ENCODE data around the gene ZNF841.

DNA sequence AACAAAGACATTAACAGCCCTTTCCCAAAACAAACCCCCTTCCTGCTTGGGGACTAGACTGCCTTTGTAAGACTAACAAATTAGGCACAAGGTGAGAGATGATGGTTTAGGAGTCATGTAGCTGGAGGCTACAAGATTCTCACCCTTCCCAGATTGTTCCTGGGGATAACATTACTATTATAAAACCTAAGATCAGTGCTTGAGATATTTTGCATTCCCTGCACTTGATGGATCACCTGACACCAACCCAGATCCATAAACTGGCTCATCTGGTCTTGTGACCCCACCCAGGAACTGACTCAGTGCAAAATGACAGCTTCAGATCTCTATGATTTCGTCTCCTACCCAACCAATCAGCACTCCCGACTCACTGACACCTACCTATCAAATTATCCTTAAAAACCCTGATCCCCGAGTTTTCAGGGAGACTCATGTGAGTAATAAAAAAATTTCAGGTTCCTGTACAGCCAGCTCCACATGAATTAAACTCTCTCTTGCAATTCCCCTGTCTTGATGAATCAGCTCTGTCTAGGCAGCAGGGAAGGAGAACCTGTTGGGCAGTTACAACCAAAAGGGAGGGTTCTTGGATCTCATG is 46.5 kb upstream of the ZNF841 start:
- TF ChIP-seq, protein P1, sequence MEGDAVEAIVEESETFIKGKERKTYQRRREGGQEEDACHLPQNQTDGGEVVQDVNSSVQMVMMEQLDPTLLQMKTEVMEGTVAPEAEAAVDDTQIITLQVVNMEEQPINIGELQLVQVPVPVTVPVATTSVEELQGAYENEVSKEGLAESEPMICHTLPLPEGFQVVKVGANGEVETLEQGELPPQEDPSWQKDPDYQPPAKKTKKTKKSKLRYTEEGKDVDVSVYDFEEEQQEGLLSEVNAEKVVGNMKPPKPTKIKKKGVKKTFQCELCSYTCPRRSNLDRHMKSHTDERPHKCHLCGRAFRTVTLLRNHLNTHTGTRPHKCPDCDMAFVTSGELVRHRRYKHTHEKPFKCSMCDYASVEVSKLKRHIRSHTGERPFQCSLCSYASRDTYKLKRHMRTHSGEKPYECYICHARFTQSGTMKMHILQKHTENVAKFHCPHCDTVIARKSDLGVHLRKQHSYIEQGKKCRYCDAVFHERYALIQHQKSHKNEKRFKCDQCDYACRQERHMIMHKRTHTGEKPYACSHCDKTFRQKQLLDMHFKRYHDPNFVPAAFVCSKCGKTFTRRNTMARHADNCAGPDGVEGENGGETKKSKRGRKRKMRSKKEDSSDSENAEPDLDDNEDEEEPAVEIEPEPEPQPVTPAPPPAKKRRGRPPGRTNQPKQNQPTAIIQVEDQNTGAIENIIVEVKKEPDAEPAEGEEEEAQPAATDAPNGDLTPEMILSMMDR (IDR thresholded peaks at IDR 0.05), result no peak
- no peak for TF ChIP-seq POLR2A (IDR thresholded peaks at IDR 0.05)

Measured in adrenal gland (tissue), 5 donors.